ENCODE data around the gene ZBED4. TPM values are rescaled to one million over a fixed set of nuclear protein-coding genes. Genes with fewer than 3 reads are reported as not detected.

Gene ZBED4
- total and polyA plus RNA-seq, 2 of the 13 experiments (the other 11 are each of a cell fraction or from before 2014, with no cell fraction given): 5.4 to 9.6 TPM

DNA sequence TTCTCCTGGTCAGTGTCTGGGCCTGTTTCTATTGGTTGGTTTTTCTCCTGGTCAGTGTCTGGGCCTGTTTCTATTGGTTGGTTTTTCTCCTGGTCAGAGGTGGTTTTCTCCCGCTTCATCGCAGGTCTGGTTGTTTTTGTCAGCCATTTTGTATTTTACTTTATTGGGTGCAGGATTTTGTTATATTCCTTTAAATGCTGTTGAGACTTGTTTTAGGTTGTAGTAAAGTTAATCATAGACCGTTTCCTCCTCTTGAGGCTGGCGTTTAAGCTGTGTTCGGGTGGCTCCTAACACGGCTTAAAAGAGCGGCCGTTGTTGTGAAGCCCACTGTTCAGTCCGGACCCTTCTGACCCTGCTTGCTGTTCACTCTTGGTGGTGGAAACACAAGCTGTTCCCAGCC, 26.2 kb downstream of the ZBED4 start (continued):
- TF ChIP-seq, protein P1, sequence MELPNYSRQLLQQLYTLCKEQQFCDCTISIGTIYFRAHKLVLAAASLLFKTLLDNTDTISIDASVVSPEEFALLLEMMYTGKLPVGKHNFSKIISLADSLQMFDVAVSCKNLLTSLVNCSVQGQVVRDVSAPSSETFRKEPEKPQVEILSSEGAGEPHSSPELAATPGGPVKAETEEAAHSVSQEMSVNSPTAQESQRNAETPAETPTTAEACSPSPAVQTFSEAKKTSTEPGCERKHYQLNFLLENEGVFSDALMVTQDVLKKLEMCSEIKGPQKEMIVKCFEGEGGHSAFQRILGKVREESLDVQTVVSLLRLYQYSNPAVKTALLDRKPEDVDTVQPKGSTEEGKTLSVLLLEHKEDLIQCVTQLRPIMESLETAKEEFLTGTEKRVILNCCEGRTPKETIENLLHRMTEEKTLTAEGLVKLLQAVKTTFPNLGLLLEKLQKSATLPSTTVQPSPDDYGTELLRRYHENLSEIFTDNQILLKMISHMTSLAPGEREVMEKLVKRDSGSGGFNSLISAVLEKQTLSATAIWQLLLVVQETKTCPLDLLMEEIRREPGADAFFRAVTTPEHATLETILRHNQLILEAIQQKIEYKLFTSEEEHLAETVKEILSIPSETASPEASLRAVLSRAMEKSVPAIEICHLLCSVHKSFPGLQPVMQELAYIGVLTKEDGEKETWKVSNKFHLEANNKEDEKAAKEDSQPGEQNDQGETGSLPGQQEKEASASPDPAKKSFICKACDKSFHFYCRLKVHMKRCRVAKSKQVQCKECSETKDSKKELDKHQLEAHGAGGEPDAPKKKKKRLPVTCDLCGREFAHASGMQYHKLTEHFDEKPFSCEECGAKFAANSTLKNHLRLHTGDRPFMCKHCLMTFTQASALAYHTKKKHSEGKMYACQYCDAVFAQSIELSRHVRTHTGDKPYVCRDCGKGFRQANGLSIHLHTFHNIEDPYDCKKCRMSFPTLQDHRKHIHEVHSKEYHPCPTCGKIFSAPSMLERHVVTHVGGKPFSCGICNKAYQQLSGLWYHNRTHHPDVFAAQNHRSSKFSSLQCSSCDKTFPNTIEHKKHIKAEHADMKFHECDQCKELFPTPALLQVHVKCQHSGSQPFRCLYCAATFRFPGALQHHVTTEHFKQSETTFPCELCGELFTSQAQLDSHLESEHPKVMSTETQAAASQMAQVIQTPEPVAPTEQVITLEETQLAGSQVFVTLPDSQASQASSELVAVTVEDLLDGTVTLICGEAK (IDR thresholded peaks at IDR 0.05): no peak
- TF ChIP-seq, protein P1 (CRISPR knock-in tag; IDR thresholded peaks at IDR 0.05): no peak
- no peak for TF ChIP-seq CREB1 (IDR thresholded peaks at IDR 0.05)
- TF ChIP-seq CREB1 (CRISPR knock-in tag; IDR thresholded peaks at IDR 0.05): no peak
- TF ChIP-seq, protein P2, sequence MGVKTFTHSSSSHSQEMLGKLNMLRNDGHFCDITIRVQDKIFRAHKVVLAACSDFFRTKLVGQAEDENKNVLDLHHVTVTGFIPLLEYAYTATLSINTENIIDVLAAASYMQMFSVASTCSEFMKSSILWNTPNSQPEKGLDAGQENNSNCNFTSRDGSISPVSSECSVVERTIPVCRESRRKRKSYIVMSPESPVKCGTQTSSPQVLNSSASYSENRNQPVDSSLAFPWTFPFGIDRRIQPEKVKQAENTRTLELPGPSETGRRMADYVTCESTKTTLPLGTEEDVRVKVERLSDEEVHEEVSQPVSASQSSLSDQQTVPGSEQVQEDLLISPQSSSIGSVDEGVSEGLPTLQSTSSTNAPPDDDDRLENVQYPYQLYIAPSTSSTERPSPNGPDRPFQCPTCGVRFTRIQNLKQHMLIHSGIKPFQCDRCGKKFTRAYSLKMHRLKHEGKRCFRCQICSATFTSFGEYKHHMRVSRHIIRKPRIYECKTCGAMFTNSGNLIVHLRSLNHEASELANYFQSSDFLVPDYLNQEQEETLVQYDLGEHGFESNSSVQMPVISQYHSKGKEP (CRISPR knock-in tag; IDR thresholded peaks at IDR 0.05): no peak
- TF ChIP-seq KDM1A (CRISPR knock-in tag; IDR thresholded peaks at IDR 0.05): no peak
- TF ChIP-seq, protein P3, sequence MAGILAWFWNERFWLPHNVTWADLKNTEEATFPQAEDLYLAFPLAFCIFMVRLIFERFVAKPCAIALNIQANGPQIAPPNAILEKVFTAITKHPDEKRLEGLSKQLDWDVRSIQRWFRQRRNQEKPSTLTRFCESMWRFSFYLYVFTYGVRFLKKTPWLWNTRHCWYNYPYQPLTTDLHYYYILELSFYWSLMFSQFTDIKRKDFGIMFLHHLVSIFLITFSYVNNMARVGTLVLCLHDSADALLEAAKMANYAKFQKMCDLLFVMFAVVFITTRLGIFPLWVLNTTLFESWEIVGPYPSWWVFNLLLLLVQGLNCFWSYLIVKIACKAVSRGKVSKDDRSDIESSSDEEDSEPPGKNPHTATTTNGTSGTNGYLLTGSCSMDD (CRISPR knock-in tag; IDR thresholded peaks at IDR 0.05): no peak
- TF ChIP-seq ZNF567 (CRISPR knock-in tag; IDR thresholded peaks at IDR 0.05; ENCODE audit: borderline replicate concordance): no peak
- TF ChIP-seq, protein P4, sequence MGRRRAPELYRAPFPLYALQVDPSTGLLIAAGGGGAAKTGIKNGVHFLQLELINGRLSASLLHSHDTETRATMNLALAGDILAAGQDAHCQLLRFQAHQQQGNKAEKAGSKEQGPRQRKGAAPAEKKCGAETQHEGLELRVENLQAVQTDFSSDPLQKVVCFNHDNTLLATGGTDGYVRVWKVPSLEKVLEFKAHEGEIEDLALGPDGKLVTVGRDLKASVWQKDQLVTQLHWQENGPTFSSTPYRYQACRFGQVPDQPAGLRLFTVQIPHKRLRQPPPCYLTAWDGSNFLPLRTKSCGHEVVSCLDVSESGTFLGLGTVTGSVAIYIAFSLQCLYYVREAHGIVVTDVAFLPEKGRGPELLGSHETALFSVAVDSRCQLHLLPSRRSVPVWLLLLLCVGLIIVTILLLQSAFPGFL (CRISPR knock-in tag; IDR thresholded peaks at IDR 0.05): no peak
- no peak for TF ChIP-seq GLI4 (CRISPR knock-in tag; IDR thresholded peaks at IDR 0.05; ENCODE audit: borderline replicate concordance)

Data from HepG2 (cell line).